ENCODE results near the gene EDN3. TPM values are rescaled to one million over a fixed set of nuclear protein-coding genes. Genes with fewer than 3 reads are reported as not detected.

EDN3 gene
- total and polyA plus RNA-seq, 2 donors: 1.1 to 2.4 TPM

- H3K27ac ChIP-seq (ENCODE audit: low read depth in 1 of 2, low read length in 1 of 2): no peak overlapping the region
- no peak overlapping the region for H3K4me3 ChIP-seq (ENCODE audit: low read length in 2 of 2)
- peaks cover 22 to 39% of the 10 kb centered on the region in 2 donors for H3K27me3 ChIP-seq (ENCODE audit: control insufficient read depth in 2 of 2, insufficient read depth in 1 of 2, low read length in 1 of 2)
- peaks cover 0 to 3% of the 10 kb centered on the region in 2 donors for H3K4me1 ChIP-seq (ENCODE audit: control insufficient read depth in 2 of 2, insufficient read depth in 2 of 2, low read length in 2 of 2)
- H3K36me3 ChIP-seq (ENCODE audit: control insufficient read depth in 2 of 2, insufficient read depth in 2 of 2, low read length in 1 of 2): no peaks in the 10 kb centered on the region
- no peaks in the 10 kb centered on the region for H3K9me3 ChIP-seq (ENCODE audit: control insufficient read depth in 2 of 2, insufficient read depth in 1 of 2, low read length in 1 of 2)
- WGBS: 8% methylated on average over 19 of the region's 19 CpGs
- DNase-seq (ENCODE audit: low read depth in 6 of 9, low spot score in 9 of 9): no peak
Measured at GRCh38 chr20:59299945-59300332, 472 bp upstream of the EDN3 start.

- DNase-seq (ENCODE audit: low read depth in 6 of 9, low spot score in 9 of 9): no peak
- H3K4me1 ChIP-seq (ENCODE audit: control insufficient read depth in 2 of 2, insufficient read depth in 2 of 2, low read length in 2 of 2): peaks cover 0 to 3% of the 10 kb centered on the region in 2 donors
- H3K9me3 ChIP-seq (ENCODE audit: control insufficient read depth in 2 of 2, insufficient read depth in 1 of 2, low read length in 1 of 2): no peaks in the 10 kb centered on the region
- H3K27me3 ChIP-seq (ENCODE audit: control insufficient read depth in 2 of 2, insufficient read depth in 1 of 2, low read length in 1 of 2): peaks cover 22 to 39% of the 10 kb centered on the region in 2 donors
- H3K36me3 ChIP-seq (ENCODE audit: control insufficient read depth in 2 of 2, insufficient read depth in 2 of 2, low read length in 1 of 2): no peaks in the 10 kb centered on the region
- no peak overlapping the region for H3K4me3 ChIP-seq (ENCODE audit: low read length in 2 of 2)
- 80% methylated on average over 17 of the region's 17 CpGs for WGBS
- no peak overlapping the region for H3K27ac ChIP-seq (ENCODE audit: low read depth in 1 of 2, low read length in 1 of 2)
Measured at GRCh38 chr20:59301343-59302007, 1.1 kb downstream of the EDN3 start.

GRCh38 chr20:59305908-59306655, 5.7 kb downstream of the EDN3 start:
- H3K9me3 ChIP-seq (ENCODE audit: control insufficient read depth in 2 of 2, insufficient read depth in 1 of 2, low read length in 1 of 2): no peaks in the 10 kb centered on the region
- WGBS: 88% methylated on average over 7 of the region's 7 CpGs
- no peak for DNase-seq (ENCODE audit: low read depth in 6 of 9, low spot score in 9 of 9)
- peaks cover 6 to 17% of the 10 kb centered on the region in 2 donors for H3K27me3 ChIP-seq (ENCODE audit: control insufficient read depth in 2 of 2, insufficient read depth in 1 of 2, low read length in 1 of 2)
- no peak overlapping the region for H3K4me3 ChIP-seq (ENCODE audit: low read length in 2 of 2)
- no peaks in the 10 kb centered on the region for H3K4me1 ChIP-seq (ENCODE audit: control insufficient read depth in 2 of 2, insufficient read depth in 2 of 2, low read length in 2 of 2)
- no peak overlapping the region for H3K27ac ChIP-seq (ENCODE audit: low read depth in 1 of 2, low read length in 1 of 2)
- H3K36me3 ChIP-seq (ENCODE audit: control insufficient read depth in 2 of 2, insufficient read depth in 2 of 2, low read length in 1 of 2): no peaks in the 10 kb centered on the region

GRCh38 chr20:59307270-59307669, 6.9 kb downstream of the EDN3 start:
- H3K4me3 ChIP-seq (ENCODE audit: low read length in 2 of 2): no peak overlapping the region
- DNase-seq (ENCODE audit: low read depth in 6 of 9, low spot score in 9 of 9): no peak
- no peaks in the 10 kb centered on the region for H3K9me3 ChIP-seq (ENCODE audit: control insufficient read depth in 2 of 2, insufficient read depth in 1 of 2, low read length in 1 of 2)
- no peak overlapping the region for H3K27ac ChIP-seq (ENCODE audit: low read depth in 1 of 2, low read length in 1 of 2)
- no peaks in the 10 kb centered on the region for H3K36me3 ChIP-seq (ENCODE audit: control insufficient read depth in 2 of 2, insufficient read depth in 2 of 2, low read length in 1 of 2)
- H3K27me3 ChIP-seq (ENCODE audit: control insufficient read depth in 2 of 2, insufficient read depth in 1 of 2, low read length in 1 of 2): peaks cover 0 to 6% of the 10 kb centered on the region in 2 donors
- H3K4me1 ChIP-seq (ENCODE audit: control insufficient read depth in 2 of 2, insufficient read depth in 2 of 2, low read length in 2 of 2): no peaks in the 10 kb centered on the region
- 95% methylated on average over 3 of the region's 3 CpGs for WGBS

- no peak overlapping the region for H3K4me3 ChIP-seq (ENCODE audit: low read length in 2 of 2)
- H3K27me3 ChIP-seq (ENCODE audit: control insufficient read depth in 2 of 2, insufficient read depth in 1 of 2, low read length in 1 of 2): peaks cover 0 to 5% of the 10 kb centered on the region in 2 donors
- WGBS: 86% methylated on average over 10 of the region's 10 CpGs
- H3K36me3 ChIP-seq (ENCODE audit: control insufficient read depth in 2 of 2, insufficient read depth in 2 of 2, low read length in 1 of 2): no peaks in the 10 kb centered on the region
- DNase-seq (ENCODE audit: low read depth in 6 of 9, low spot score in 9 of 9): no peak
- H3K9me3 ChIP-seq (ENCODE audit: control insufficient read depth in 2 of 2, insufficient read depth in 1 of 2, low read length in 1 of 2): no peaks in the 10 kb centered on the region
- H3K4me1 ChIP-seq (ENCODE audit: control insufficient read depth in 2 of 2, insufficient read depth in 2 of 2, low read length in 2 of 2): no peaks in the 10 kb centered on the region
- no peak overlapping the region for H3K27ac ChIP-seq (ENCODE audit: low read depth in 1 of 2, low read length in 1 of 2)
Measured at GRCh38 chr20:59308493-59309201, 8.2 kb downstream of the EDN3 start.

- no peaks in the 10 kb centered on the region for H3K9me3 ChIP-seq (ENCODE audit: control insufficient read depth in 2 of 2, insufficient read depth in 1 of 2, low read length in 1 of 2)
- H3K4me3 ChIP-seq (ENCODE audit: low read length in 2 of 2): no peak overlapping the region
- no peak overlapping the region for H3K27ac ChIP-seq (ENCODE audit: low read depth in 1 of 2, low read length in 1 of 2)
- H3K36me3 ChIP-seq (ENCODE audit: control insufficient read depth in 2 of 2, insufficient read depth in 2 of 2, low read length in 1 of 2): no peaks in the 10 kb centered on the region
- peaks cover 0 to 3% of the 10 kb centered on the region in 2 donors for H3K27me3 ChIP-seq (ENCODE audit: control insufficient read depth in 2 of 2, insufficient read depth in 1 of 2, low read length in 1 of 2)
- no peaks in the 10 kb centered on the region for H3K4me1 ChIP-seq (ENCODE audit: control insufficient read depth in 2 of 2, insufficient read depth in 2 of 2, low read length in 2 of 2)
- WGBS: 91% methylated on average over 3 of the region's 3 CpGs
- DNase-seq (ENCODE audit: low read depth in 6 of 9, low spot score in 9 of 9): no peak
Measured at GRCh38 chr20:59309218-59309617, 8.8 kb downstream of the EDN3 start.

GRCh38 chr20:59314997-59315396, 14.6 kb downstream of the EDN3 start:
- no peak for DNase-seq (ENCODE audit: low read depth in 6 of 9, low spot score in 9 of 9)
- no peaks in the 10 kb centered on the region for H3K27me3 ChIP-seq (ENCODE audit: control insufficient read depth in 2 of 2, insufficient read depth in 1 of 2, low read length in 1 of 2)
- H3K4me3 ChIP-seq (ENCODE audit: low read length in 2 of 2): no peak overlapping the region
- no peaks in the 10 kb centered on the region for H3K4me1 ChIP-seq (ENCODE audit: control insufficient read depth in 2 of 2, insufficient read depth in 2 of 2, low read length in 2 of 2)
- WGBS: 77% methylated on average over 2 of the region's 2 CpGs
- H3K27ac ChIP-seq (ENCODE audit: low read depth in 1 of 2, low read length in 1 of 2): no peak overlapping the region
- no peaks in the 10 kb centered on the region for H3K36me3 ChIP-seq (ENCODE audit: control insufficient read depth in 2 of 2, insufficient read depth in 2 of 2, low read length in 1 of 2)
- no peaks in the 10 kb centered on the region for H3K9me3 ChIP-seq (ENCODE audit: control insufficient read depth in 2 of 2, insufficient read depth in 1 of 2, low read length in 1 of 2)

- Histone ChIP-seq H3K27ac (ENCODE audit: low read depth in 1 of 2, low read length in 1 of 2) (no peak overlapping the region), H3K36me3 (ENCODE audit: control insufficient read depth in 2 of 2, insufficient read depth in 2 of 2, low read length in 1 of 2) (no peaks in the 10 kb centered on the region), H3K27me3 (ENCODE audit: control insufficient read depth in 2 of 2, insufficient read depth in 1 of 2, low read length in 1 of 2) (no peaks in the 10 kb centered on the region), H3K4me3 (ENCODE audit: low read length in 2 of 2) (no peak overlapping the region), H3K9me3 (ENCODE audit: control insufficient read depth in 2 of 2, insufficient read depth in 1 of 2, low read length in 1 of 2) (no peaks in the 10 kb centered on the region), H3K4me1 (ENCODE audit: control insufficient read depth in 2 of 2, insufficient read depth in 2 of 2, low read length in 2 of 2) (no peaks in the 10 kb centered on the region)
- DNase-seq (ENCODE audit: low read depth in 6 of 9, low spot score in 9 of 9): no peak
- WGBS: 88% methylated on average over 13 of the region's 13 CpGs
Measured at GRCh38 chr20:59316911-59317731, 16.7 kb downstream of the EDN3 start.
